Epithelial cell of proximal tubule (primary cell): ENCODE results near the gene PPP1CC. TPM values are rescaled to one million over a fixed set of nuclear protein-coding genes. Genes with fewer than 3 reads are reported as not detected.
A peak's percentile ranks its signal among the peaks of the same experiment; 100 is the strongest.

ENCODE experiments used
- DNase-seq: peaks from one replicate; pipeline ENCODE4 v3.0.0-alpha.2; 2011; ENCODE audit warnings: low read depth
- H3K4me3 ChIP-seq: 2 replicates; pipeline ENCODE4 v1.5.1; 2011; ENCODE audit warnings: low read depth, mild to moderate bottlenecking, low read length
- total RNA-seq: library from RNA; depleted of rRNA; stranded (reverse); fragments of >200 nt; gene quantifications from 2 replicates; pipeline ENCODE4 v1.2.3, GENCODE V29; 2015
- TF ChIP-seq, protein P1 (sequence below): conservative IDR thresholded peaks from 2 replicates; pipeline ENCODE4 v1.5.1; 2012; ENCODE audit warnings: low read depth, mild to moderate bottlenecking, low read length

The PPP1CC gene
- total RNA-seq, 1 donor from 2014 or later = 86.3 TPM

DNA sequence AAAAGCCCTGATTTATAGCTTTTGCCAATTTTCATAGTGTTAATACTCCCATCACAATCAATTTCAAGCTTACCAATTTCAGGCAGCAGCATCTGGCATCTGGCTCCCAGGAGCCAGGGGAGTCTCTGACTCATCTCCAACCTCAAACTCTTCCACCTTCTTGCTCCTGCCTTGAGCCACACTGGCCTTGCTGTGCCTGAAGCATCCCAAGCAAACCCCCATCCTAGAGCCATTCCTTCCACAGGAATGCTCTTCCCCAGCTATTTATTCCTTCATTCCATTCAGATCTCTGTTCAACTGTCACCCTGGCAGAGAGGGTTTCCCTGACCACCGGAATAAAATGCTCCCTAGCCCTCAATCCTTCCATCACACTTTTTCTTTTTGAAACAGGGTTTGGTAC lies 13.9 kb upstream of the PPP1CC start:
- no peak for DNase-seq
- TF ChIP-seq, protein P1, sequence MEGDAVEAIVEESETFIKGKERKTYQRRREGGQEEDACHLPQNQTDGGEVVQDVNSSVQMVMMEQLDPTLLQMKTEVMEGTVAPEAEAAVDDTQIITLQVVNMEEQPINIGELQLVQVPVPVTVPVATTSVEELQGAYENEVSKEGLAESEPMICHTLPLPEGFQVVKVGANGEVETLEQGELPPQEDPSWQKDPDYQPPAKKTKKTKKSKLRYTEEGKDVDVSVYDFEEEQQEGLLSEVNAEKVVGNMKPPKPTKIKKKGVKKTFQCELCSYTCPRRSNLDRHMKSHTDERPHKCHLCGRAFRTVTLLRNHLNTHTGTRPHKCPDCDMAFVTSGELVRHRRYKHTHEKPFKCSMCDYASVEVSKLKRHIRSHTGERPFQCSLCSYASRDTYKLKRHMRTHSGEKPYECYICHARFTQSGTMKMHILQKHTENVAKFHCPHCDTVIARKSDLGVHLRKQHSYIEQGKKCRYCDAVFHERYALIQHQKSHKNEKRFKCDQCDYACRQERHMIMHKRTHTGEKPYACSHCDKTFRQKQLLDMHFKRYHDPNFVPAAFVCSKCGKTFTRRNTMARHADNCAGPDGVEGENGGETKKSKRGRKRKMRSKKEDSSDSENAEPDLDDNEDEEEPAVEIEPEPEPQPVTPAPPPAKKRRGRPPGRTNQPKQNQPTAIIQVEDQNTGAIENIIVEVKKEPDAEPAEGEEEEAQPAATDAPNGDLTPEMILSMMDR = no peak
- no peak overlapping the region for H3K4me3 ChIP-seq

DNA sequence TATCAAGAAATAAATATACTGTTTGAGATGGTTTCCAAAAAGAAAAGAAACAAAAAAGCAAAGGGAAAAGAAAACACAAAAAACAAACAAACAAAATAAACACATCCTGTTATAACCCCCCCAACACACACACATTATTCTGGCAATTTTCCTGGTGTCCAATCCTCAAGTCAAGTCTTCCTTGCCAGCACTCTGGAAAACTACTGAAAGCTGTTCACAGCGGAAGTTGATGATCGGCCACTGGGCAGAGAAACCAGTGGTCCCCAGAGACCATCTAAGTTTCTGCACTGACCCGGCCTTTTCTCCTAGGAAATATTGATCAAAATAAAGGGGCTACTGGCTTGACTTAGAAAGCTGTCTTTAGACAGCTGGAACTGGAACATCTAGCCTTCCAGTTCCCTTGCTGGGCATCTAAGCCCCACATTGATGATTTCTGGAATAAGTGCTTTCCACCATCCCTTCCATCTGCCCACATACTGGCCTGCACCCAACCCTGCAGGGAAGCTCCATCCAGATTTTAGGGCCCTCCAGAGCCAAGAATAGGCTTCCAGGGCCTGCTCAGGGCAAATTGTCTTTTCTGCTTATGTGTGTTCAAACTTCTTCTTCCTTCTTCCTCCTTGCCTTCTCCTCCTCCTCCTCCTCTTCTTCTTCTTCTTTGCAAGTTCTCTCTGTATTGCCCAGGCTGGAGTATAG lies 11.6 kb upstream of the PPP1CC start:
- no peak overlapping the region for H3K4me3 ChIP-seq
- DNase-seq = no peak
- TF ChIP-seq, protein P1 = no peak

DNA sequence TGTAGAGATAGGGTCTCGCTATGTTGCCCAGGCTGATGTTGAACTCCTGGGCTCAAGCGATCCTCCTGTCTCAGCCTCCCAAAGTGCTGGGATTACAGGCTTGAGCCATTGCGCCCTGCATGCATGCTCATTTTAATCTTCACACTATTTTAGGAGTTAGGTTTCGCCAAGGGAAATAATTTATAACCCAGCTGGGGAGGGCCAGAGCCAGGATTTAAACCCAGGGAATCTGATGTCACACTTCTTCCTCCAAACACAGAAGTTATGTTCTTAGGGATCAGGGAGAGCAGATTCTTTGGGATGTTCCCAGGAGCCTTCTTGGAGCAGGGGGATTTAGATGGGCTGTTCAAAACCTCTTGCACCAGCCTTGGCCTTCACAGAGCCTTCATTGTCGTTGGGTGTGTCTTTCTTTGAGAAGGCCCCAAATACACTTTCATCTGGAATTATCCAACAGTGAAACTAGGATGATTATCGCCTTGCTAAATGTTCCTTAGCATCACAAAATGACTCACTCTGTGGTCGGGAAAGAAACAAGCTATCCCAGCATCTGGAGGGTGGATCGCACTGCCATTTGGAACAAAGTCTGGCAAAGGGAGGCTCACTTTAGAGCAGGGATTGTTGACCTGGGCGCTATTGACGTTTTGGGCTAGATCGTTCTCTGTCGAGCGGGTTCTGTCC lies 8.2 kb upstream of the PPP1CC start:
- TF ChIP-seq, protein P1 = no peak
- H3K4me3 ChIP-seq = no peak overlapping the region
- no peak for DNase-seq

DNA sequence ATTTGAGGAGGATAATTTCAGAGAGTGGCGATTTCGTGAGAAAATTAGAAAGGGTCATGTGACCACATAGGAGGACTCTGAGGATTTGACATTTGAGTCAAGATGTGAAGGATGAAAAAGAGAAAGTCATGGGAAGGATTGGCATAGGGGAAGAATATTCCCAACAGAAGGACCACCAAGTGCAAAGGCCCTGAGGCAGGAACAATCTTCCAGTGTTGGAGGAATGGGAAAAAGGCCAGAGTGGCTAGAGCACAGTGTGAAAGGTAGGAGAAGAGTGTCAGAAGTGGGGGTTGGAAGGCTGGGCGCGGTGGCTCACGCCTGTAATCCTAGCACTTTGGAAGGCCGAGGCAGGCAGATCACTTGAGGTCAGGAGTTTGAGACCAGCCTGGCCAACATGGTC lies 3.9 kb upstream of the PPP1CC start:
- TF ChIP-seq, protein P1 = no peak
- H3K4me3 ChIP-seq = no peak overlapping the region
- no peak for DNase-seq

DNA sequence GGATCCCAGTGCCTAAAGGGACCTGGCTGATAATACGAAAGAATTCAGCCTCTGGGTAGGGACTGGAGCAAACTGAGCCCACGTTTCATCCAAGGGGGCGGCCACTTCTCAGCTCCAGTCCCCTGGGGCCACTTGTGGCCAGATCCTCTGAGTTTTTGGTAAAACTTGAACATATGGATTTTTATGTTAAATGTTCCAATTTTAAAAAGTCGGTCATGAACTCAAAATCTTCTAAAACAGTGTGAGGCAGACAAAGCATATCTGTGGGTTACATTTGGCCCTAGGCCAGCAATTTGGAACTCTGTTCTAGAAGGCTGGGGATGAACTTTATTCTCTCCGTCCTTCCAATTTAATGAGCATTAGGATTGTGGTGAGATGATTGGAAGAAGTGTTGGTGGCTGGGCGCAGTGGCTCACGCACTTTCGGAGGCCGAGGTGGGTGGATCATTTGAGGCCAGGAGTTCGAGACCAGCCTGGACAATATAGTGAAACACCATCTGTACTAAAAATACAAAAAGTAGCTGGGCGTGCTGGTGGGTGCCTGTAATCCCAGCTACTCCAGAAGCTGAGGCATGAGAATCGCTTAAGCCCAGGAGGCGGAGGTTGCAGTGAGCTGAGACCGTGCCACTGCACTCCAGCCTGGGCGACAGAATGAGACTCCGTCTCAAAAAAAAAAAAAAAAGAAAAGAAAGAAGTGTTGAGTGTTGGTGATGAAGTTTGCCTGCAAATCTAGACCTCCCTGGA lies 3.0 kb upstream of the PPP1CC start:
- DNase-seq = no peak
- TF ChIP-seq, protein P1 = no peak
- H3K4me3 ChIP-seq = no peak overlapping the region

DNA sequence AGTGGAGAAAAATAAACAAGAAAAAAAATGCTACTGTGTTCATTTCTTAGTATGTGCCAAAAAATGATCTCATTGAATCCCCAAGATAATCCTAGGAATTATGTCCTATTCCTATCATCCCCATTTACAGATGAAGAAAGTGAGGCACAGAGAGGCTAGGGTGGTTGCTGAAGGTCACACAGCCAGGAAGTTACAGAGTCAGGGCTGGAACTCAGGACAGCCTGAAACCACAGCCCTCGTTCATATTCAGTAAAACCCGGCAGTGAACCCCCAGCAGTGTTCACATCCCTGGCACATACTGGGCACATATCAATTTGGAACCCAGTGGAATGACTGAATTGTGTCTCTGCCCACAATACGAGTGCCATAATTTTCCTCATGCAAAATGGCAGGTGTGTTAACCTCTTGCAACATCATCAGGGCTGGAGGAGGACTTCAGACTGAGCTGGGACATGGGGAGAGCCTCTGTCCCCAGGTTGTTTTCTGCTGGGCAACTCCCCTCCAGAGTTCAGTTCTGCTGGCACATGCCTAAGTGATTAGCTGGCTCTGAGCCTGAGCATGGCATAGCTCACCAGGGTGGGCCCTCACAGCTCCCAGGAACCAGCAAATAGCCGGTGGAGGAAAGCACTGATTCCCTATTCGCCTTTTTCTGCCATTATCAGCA lies 2.0 kb upstream of the PPP1CC start:
- peak; percentile 10 for DNase-seq
- TF ChIP-seq, protein P1 = no peak
- no peak overlapping the region for H3K4me3 ChIP-seq
